Prostate gland (tissue), 2 donors: ENCODE data around the gene NFATC4. TPM values are rescaled to one million over a fixed set of nuclear protein-coding genes. Genes with fewer than 3 reads are reported as not detected.
A peak's percentile ranks its signal among the peaks of the same experiment; 100 is the strongest.

Experiments
- DNase-seq: peaks from one replicate; pipeline ENCODE4 v3.0.0-alpha.2; 2019; ENCODE audit warnings: low spot score
- H3K27ac ChIP-seq, 2 donors: fragments of 200-600 bp; sonication (generic); 2 replicates each; pipeline ENCODE4 v1.5.1; 2017 to 2019
- H3K27me3 ChIP-seq: fragments of 200-600 bp; sonication (generic); replicated peaks from 2 replicates; pipeline ENCODE4 v1.5.1; 2019; ENCODE audit not compliant: insufficient read depth
- H3K36me3 ChIP-seq, 2 donors: fragments of 200-600 bp; sonication (generic); 1 replicate in 1 of 2; 2 replicates in 1 of 2; pipeline versions ENCODE4 v1.5.1 to v1.8.1; 2017 to 2019
- H3K4me1 ChIP-seq: fragments of 200-600 bp; sonication (generic); replicated peaks from 2 replicates; pipeline ENCODE4 v1.5.1; 2019
- H3K4me3 ChIP-seq, 2 donors: fragments of 200-600 bp; sonication (generic); 2 replicates each; pipeline ENCODE4 v1.5.1; 2017 to 2019
- H3K9me3 ChIP-seq: fragments of 200-600 bp; sonication (generic); 2 replicates; pipeline ENCODE4 v1.5.1; 2017
- POLR2A ChIP-seq: fragments of 450-650 bp; IDR thresholded peaks from one replicate; pipeline ENCODE4 v1.6.1; 2016; ENCODE audit warnings: antibody characterized with exemption, mild to moderate bottlenecking
- POLR2AphosphoS5 ChIP-seq: sonication (generic); formaldehyde crosslinking; IDR thresholded peaks from one replicate; pipeline ENCODE4 v1.6.1; 2017; ENCODE audit warnings: antibody characterized with exemption
- WGBS: methylation state at CpG from one replicate; pipeline ENCODE4 v1.1.5; 2018; 5-methylcytosine and 5-hydroxymethylcytosine counted together
- intact Hi-C: fragments of 100-400 bp; cut with DNase I; formaldehyde crosslinking; loops from one replicate; pipeline ENCODE4 v1.14.2; 2022
- total RNA-seq, 2 donors: library from RNA; depleted of rRNA; stranded (reverse); fragments of >200 nt; gene quantifications; one replicate each; pipeline ENCODE4 v1.1.0, GENCODE V29; 2016
- TF ChIP-seq, protein P1 (sequence below), 4 experiments: fragments of 200-600 bp in 2 of 4; fragments of 450-650 bp in 2 of 4; sonication (generic) in 2 of 4; IDR thresholded peaks; 1 replicate in 3 of 4; 2 replicates in 1 of 4; pipeline ENCODE4 v1.5.1; 2016 to 2019; ENCODE audit warnings: antibody characterized with exemption in 4 of 4, mild to moderate bottlenecking in 2 of 4, moderate library complexity in 2 of 4

NFATC4 gene
- total RNA-seq, 2 donors from 2014 or later, result 6.3 to 41.1 TPM

DNA sequence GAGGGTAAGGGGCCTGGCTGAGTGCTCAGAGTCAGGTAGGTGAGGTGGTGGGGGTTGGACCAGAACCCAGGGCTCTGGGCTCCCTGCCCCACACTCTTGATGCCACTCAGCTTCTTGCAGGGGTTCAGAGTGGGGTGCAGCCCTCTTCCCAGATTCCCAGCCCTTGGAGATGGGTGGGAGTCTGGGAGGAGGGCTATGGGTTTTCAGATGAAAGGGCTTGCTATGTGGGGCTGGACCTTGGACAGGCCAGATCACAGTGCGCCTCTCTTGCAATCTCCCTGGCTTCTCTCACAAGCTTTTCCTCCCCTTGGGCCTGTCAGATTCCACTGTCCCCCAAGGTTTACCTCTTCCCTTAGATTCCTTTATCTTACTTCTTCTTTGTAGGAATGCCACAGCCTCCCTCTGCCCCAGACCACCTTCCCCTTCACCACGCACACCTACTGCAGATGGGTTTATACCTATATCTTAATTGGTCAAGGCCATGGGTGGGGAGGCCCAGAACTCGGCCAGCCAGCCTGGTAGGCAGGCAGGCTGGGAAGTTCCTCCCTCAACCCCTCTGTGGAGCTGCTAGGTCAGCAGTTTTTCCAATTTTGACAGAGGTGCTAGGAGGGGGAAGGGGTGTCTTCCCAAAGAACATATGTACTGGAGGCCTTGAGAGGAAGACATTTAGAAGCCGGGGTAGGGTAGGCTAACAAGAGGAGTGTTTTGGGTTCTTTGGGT, 32.2 kb downstream of the NFATC4 start:
- peak overlapping the region; percentile 44 to 53 for H3K4me3 ChIP-seq
- WGBS, result 57% methylated on average over 4 of the region's 4 CpGs
- TF ChIP-seq POLR2AphosphoS5 (no peak), POLR2A (no peak)
- TF ChIP-seq, protein P1, sequence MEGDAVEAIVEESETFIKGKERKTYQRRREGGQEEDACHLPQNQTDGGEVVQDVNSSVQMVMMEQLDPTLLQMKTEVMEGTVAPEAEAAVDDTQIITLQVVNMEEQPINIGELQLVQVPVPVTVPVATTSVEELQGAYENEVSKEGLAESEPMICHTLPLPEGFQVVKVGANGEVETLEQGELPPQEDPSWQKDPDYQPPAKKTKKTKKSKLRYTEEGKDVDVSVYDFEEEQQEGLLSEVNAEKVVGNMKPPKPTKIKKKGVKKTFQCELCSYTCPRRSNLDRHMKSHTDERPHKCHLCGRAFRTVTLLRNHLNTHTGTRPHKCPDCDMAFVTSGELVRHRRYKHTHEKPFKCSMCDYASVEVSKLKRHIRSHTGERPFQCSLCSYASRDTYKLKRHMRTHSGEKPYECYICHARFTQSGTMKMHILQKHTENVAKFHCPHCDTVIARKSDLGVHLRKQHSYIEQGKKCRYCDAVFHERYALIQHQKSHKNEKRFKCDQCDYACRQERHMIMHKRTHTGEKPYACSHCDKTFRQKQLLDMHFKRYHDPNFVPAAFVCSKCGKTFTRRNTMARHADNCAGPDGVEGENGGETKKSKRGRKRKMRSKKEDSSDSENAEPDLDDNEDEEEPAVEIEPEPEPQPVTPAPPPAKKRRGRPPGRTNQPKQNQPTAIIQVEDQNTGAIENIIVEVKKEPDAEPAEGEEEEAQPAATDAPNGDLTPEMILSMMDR (IDR thresholded peaks at IDR 0.05), result no peak
- no peak for DNase-seq
- H3K27me3 ChIP-seq, result no peaks in the 10 kb centered on the region
- H3K4me1 ChIP-seq, result no peaks in the 10 kb centered on the region
- intact Hi-C loops, result loop anchor here (1.0 kb wide), 1 partner anchor 34 kb away; no protein-coding TSS in a partner anchor
- no peaks in the 10 kb centered on the region for H3K36me3 ChIP-seq
- no peaks in the 10 kb centered on the region for H3K9me3 ChIP-seq
- H3K27ac ChIP-seq, result peak overlapping the region in 1 of 2 donors; percentile 73

DNA sequence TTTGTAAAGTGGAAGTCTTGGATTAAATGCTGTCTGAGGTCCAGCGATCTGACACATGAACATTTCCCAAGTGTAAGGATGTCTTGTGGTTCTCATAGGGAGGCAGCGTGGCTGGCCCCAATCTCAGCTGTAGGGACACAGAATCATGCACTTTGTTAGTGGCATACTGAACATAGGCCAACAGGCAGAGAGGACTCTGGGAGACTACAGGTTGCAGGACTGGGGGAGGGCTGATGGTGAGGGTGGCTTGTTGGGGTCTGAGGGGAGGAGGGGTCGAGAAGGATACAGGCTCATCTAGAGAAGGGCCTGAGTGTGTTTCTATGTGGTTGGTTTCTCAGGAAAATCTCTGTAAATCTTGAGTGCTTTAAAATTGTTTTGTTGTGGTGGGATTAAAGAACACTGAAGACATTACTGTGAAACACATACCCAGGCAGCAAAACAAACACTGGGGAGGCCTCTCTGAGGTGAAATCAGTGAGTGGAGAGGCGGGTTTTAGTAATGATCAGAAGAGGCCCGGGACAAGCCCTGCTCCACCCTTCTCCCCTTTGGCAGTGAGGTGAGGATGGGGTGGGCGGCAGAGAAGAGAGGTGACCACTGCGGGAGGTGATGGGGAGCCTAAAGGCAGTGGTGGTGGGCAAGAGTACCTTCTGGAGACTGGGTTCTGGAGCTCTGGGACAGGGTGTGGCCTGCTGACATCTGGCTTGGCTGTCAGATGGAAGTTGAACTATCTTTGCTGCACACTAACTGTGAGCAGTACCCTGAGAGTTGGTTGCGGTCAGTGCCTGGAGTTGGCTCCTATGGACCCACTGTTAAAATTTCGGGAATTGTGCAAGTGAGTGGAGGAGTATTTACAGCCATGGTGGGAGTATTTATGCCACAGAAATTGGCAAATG, 34.1 kb downstream of the NFATC4 start:
- WGBS, result 59% methylated on average over 9 of the region's 9 CpGs
- no peak overlapping the region for H3K4me3 ChIP-seq
- TF ChIP-seq, protein P1 (IDR thresholded peaks at IDR 0.05), result no peak
- TF ChIP-seq POLR2A, result no peak
- TF ChIP-seq POLR2AphosphoS5, result no peak
- no peak overlapping the region for H3K27ac ChIP-seq
- H3K4me1 ChIP-seq, result no peaks in the 10 kb centered on the region
- H3K9me3 ChIP-seq, result no peaks in the 10 kb centered on the region
- H3K36me3 ChIP-seq, result no peaks in the 10 kb centered on the region
- no peaks in the 10 kb centered on the region for H3K27me3 ChIP-seq
- no peak for DNase-seq
- intact Hi-C loops, result no loop called here

DNA sequence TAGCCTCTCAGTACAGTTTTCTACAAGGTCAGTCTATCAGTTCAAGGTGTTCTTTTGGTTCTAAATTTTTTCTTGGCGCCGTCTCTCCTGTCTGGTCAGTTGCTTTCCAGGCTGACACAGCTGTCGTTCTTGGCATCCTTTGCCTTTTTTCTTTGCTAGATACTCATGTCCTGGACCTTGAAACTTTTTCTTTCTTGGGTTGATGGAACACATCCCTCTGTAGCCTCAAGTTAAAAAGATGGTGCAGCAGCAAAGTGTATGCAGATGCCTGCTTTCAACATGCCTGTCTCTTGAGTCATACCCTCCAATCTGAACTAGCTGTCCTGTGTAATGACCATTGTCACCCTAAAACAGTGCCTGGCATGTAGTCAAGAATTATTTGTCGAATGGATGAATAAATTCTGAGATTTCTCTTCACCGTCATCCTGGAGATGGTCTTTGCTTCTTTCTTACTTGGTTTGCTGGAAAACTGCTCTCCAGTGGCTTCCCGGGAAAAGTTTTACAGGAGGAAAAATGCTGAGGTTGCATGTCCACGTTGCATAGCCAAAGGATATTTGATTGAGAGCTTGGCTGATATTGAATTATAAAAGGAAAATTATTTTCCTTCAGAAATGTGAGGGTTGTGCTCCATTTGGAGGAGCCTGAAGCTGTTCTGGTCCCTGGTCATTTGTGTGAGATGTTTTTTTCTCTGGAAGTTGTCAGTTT, 35.5 kb downstream of the NFATC4 start:
- Histone ChIP-seq H3K4me1 (no peaks in the 10 kb centered on the region), H3K4me3 (no peak overlapping the region), H3K27ac (no peak overlapping the region), H3K36me3 (no peaks in the 10 kb centered on the region), H3K9me3 (no peaks in the 10 kb centered on the region), H3K27me3 (no peaks in the 10 kb centered on the region)
- intact Hi-C loops, result no loop called here
- DNase-seq, result no peak
- TF ChIP-seq, protein P1 (IDR thresholded peaks at IDR 0.05), result no peak
- TF ChIP-seq POLR2A (no peak), POLR2AphosphoS5 (no peak)
- 35% methylated on average over 7 of the region's 7 CpGs for WGBS

DNA sequence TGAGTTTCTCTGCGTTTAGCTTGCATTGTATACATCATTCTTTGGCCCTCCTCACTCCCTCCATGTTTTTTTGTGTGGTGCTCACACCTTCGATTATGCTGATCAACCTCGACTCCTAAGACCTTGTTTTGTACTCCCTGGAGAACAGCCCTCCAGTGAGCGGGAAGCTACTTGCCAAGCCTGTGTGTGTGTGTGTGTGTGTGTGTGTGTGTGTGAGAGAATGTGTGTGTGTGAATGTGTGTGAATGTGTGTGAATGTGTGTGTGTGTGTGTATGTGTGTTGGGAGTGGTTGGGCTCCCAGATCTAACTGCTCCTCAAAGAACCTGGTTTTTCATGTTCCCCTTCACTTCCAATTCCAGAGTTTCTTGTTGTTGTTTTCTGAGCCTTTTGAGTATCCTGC, 36.8 kb downstream of the NFATC4 start:
- 61% methylated on average over 4 of the region's 4 CpGs for WGBS

More for the DNA sequence above, 36.8 kb downstream of the NFATC4 start:
- TF ChIP-seq, protein P1 (IDR thresholded peaks at IDR 0.05), result no peak
- no peak for TF ChIP-seq POLR2A
- TF ChIP-seq POLR2AphosphoS5, result no peak
- Histone ChIP-seq H3K36me3 (no peaks in the 10 kb centered on the region), H3K4me1 (no peaks in the 10 kb centered on the region), H3K9me3 (no peaks in the 10 kb centered on the region), H3K27ac (no peak overlapping the region), H3K27me3 (no peaks in the 10 kb centered on the region), H3K4me3 (no peak overlapping the region)
- intact Hi-C loops, result no loop called here
- DNase-seq, result no peak
